IPS DF 6.9 (cell line): Measurements from ENCODE around the gene CLIC5.
A peak's percentile ranks its signal among the peaks of the same experiment; 100 is the strongest.

Experiments used
- DNase-seq: peaks from one replicate; pipeline ENCODE4 v3.0.0-alpha.2; 2013; ENCODE audit warnings: low read depth, low spot score
- H3K27ac ChIP-seq: one replicate; pipeline ENCODE4 v1.5.1; 2013; ENCODE audit warnings: low read length, control low read depth
- H3K27me3 ChIP-seq: 2 replicates; pipeline ENCODE4 v1.6.1; 2013; ENCODE audit warnings: mild to moderate bottlenecking, low read length; ENCODE audit not compliant: control insufficient read depth, insufficient read depth
- H3K36me3 ChIP-seq: 2 replicates; pipeline ENCODE4 v1.6.1; 2013; ENCODE audit warnings: low read length; ENCODE audit not compliant: control insufficient read depth, insufficient read depth
- H3K4me1 ChIP-seq: 2 replicates; pipeline ENCODE4 v1.6.1; 2013; ENCODE audit warnings: low read length; ENCODE audit not compliant: control insufficient read depth, insufficient read depth
- H3K4me3 ChIP-seq: 2 replicates; pipeline ENCODE4 v1.5.1; 2013; ENCODE audit warnings: mild to moderate bottlenecking, low read length
- H3K9me3 ChIP-seq: 2 replicates; pipeline ENCODE4 v1.6.1; 2013; ENCODE audit warnings: low read length, inconsistent platforms; ENCODE audit not compliant: control insufficient read depth, insufficient read depth
- WGBS: extraction: QIAGEN DNeasy Blood & Tissue Kit; methylation state at CpG from one replicate; pipeline ENCODE4 v1.1.7; 2013; ENCODE audit warnings: mixed read lengths, missing lambda C conversion rate; ENCODE audit not compliant: insufficient read length, insufficient coverage; 5-methylcytosine and 5-hydroxymethylcytosine counted together

CLIC5 gene

GRCh38 chr6:46015119-46015968, at the start of gene CLIC5:
Gene CLIC5, minus strand, starts transcription at chr6:46015860. Its CDS starts 318 bp downstream, at chr6:46015542.
- no peak for DNase-seq
- Histone ChIP-seq H3K9me3 (no peaks in the 10 kb centered on the region), H3K36me3 (no peaks in the 10 kb centered on the region), H3K4me3 (peak within 1 kb of the TSS; percentile 28; the same call in 1 of the 2 replicates), H3K27ac (no peak within 1 kb of the TSS), H3K4me1 (peaks cover 4% of the 10 kb centered on the region; the same call in 1 of the 2 replicates), H3K27me3 (peaks cover 9% of the 10 kb centered on the region; the same call in 1 of the 2 replicates)
- WGBS: no CpG with 5 or more reads among the region's 82 CpGs

GRCh38 chr6:46062991-46063390, 47.3 kb upstream of the CLIC5 start:
- no peak for DNase-seq
- H3K27me3 ChIP-seq: no peaks in the 10 kb centered on the region
- no peak overlapping the region for H3K27ac ChIP-seq
- H3K4me3 ChIP-seq: no peak overlapping the region
- H3K4me1 ChIP-seq: no peaks in the 10 kb centered on the region
- H3K9me3 ChIP-seq: no peaks in the 10 kb centered on the region
- H3K36me3 ChIP-seq: no peaks in the 10 kb centered on the region

GRCh38 chr6:46062312-46062711, 46.7 kb upstream of the CLIC5 start:
- no peak for DNase-seq
- Histone ChIP-seq H3K27me3 (no peaks in the 10 kb centered on the region), H3K4me1 (no peaks in the 10 kb centered on the region), H3K27ac (no peak overlapping the region), H3K9me3 (no peaks in the 10 kb centered on the region; the same call in 1 of the 2 replicates), H3K4me3 (no peak overlapping the region), H3K36me3 (no peaks in the 10 kb centered on the region)
- WGBS: no CpG with 5 or more reads among the region's 2 CpGs

GRCh38 chr6:46061497-46061896, 45.8 kb upstream of the CLIC5 start:
- no peaks in the 10 kb centered on the region; the same call in 1 of the 2 replicates for H3K9me3 ChIP-seq
- no peak overlapping the region for H3K27ac ChIP-seq
- H3K27me3 ChIP-seq: no peaks in the 10 kb centered on the region
- H3K4me3 ChIP-seq: no peak overlapping the region
- no peak for DNase-seq
- H3K36me3 ChIP-seq: no peaks in the 10 kb centered on the region
- H3K4me1 ChIP-seq: no peaks in the 10 kb centered on the region
- WGBS: no CpG with 5 or more reads among the region's 1 CpG

- no peak for DNase-seq
- no peaks in the 10 kb centered on the region for H3K27me3 ChIP-seq
- WGBS: no CpG with 5 or more reads among the region's 1 CpG
- no peaks in the 10 kb centered on the region for H3K4me1 ChIP-seq
- no peaks in the 10 kb centered on the region for H3K36me3 ChIP-seq
- H3K4me3 ChIP-seq: no peak overlapping the region
- no peak overlapping the region for H3K27ac ChIP-seq
- H3K9me3 ChIP-seq: no peaks in the 10 kb centered on the region; the same call in 1 of the 2 replicates
These were observed 43.9 kb upstream of the CLIC5 start for GRCh38 chr6:46059608-46060007.

GRCh38 chr6:46058951-46059350, 43.3 kb upstream of the CLIC5 start:
- H3K9me3 ChIP-seq: no peaks in the 10 kb centered on the region; the same call in 1 of the 2 replicates
- H3K27ac ChIP-seq: no peak overlapping the region
- no peaks in the 10 kb centered on the region for H3K27me3 ChIP-seq
- no peaks in the 10 kb centered on the region for H3K36me3 ChIP-seq
- H3K4me1 ChIP-seq: no peaks in the 10 kb centered on the region
- no CpG with 5 or more reads among the region's 1 CpG for WGBS
- H3K4me3 ChIP-seq: no peak overlapping the region
- no peak for DNase-seq

- Histone ChIP-seq H3K4me3 (no peak overlapping the region), H3K27me3 (no peaks in the 10 kb centered on the region), H3K9me3 (no peaks in the 10 kb centered on the region; the same call in 1 of the 2 replicates), H3K27ac (no peak overlapping the region), H3K36me3 (no peaks in the 10 kb centered on the region), H3K4me1 (no peaks in the 10 kb centered on the region)
- DNase-seq: no peak
These were observed 42.1 kb upstream of the CLIC5 start for GRCh38 chr6:46057792-46058191.

GRCh38 chr6:46056906-46057529, 41.4 kb upstream of the CLIC5 start:
- Histone ChIP-seq H3K4me3 (no peak overlapping the region), H3K9me3 (no peaks in the 10 kb centered on the region; the same call in 1 of the 2 replicates), H3K36me3 (no peaks in the 10 kb centered on the region), H3K27ac (no peak overlapping the region), H3K4me1 (no peaks in the 10 kb centered on the region), H3K27me3 (no peaks in the 10 kb centered on the region)
- no CpG with 5 or more reads among the region's 4 CpGs for WGBS
- DNase-seq: no peak

- no CpG with 5 or more reads among the region's 5 CpGs for WGBS
These were observed 38.9 kb upstream of the CLIC5 start for GRCh38 chr6:46054516-46054915.

GRCh38 chr6:46053039-46053933, 37.6 kb upstream of the CLIC5 start:
- Histone ChIP-seq H3K36me3 (no peaks in the 10 kb centered on the region), H3K4me1 (no peaks in the 10 kb centered on the region), H3K27ac (no peak overlapping the region), H3K4me3 (no peak overlapping the region), H3K27me3 (no peaks in the 10 kb centered on the region), H3K9me3 (no peaks in the 10 kb centered on the region; the same call in 1 of the 2 replicates)
- WGBS: no CpG with 5 or more reads among the region's 9 CpGs
- no peak for DNase-seq

More at GRCh38 chr6:46054516-46054915, 38.9 kb upstream of the CLIC5 start:
- H3K27me3 ChIP-seq: no peaks in the 10 kb centered on the region
- no peak overlapping the region for H3K27ac ChIP-seq
- DNase-seq: no peak
- no peaks in the 10 kb centered on the region for H3K36me3 ChIP-seq
- no peak overlapping the region for H3K4me3 ChIP-seq
- H3K4me1 ChIP-seq: no peaks in the 10 kb centered on the region
- H3K9me3 ChIP-seq: no peaks in the 10 kb centered on the region; the same call in 1 of the 2 replicates
